ENCODE data around the gene MAPT. TPM values are rescaled to one million over a fixed set of nuclear protein-coding genes. Genes with fewer than 3 reads are reported as not detected.

Gene MAPT
- total and polyA plus RNA-seq, 4 experiments from 2014 or later, result 0.22 to 2.1 (median 1.1) TPM

DNA sequence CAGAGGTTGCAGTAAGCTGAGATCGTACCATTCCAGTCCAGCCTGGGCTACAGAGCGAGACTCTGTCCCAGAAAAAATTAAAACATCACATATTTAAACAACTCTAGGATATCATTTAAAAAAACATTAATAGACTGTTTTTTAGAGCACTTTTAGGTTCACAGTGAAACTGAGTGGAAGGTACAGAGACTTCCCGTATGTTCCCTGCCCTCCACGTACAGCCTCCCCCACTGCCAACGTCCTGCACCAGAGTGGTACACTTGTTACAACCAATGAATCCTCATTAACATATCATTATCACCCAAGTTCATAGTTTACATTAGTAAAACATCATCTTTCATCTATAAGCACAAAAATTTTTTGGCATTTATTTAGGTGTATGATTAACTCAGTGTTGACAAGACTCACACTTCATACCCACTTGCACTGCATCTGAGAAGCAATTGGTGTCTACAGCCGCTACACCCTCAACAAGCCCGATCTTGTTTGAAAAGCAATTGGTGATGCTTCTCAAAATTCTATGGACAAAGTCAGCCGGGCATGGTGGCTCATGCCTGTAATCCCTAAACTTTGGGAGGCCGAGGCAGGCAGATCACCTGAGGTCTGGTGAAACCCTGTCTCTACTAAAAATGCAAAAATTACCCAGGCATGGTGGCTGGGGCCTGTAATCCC, 64.8 kb downstream of the MAPT start:
- ChIA-PET POLR2A (ENCODE audit: partially characterized antibody) (no interaction called here), CTCF (ENCODE audit: partially characterized antibody) (no interaction called here)
- Mint-ChIP-seq H3K9me3 (no peaks in the 10 kb centered on the region), H3K36me3 (no peaks in the 10 kb centered on the region), H3K27me3 (no peaks in the 10 kb centered on the region), H3K4me3 (no peak overlapping the region), H3K27ac (no peak overlapping the region), H3K4me1 (no peaks in the 10 kb centered on the region)
- no peak overlapping the region for H3K27ac ChIP-seq (ENCODE audit: low read depth, low read length)
- H3K36me3 ChIP-seq (ENCODE audit: insufficient read depth, low read length), result no peaks in the 10 kb centered on the region
- no peaks in the 10 kb centered on the region for H3K4me1 ChIP-seq (ENCODE audit: insufficient read depth, low read length)
- no peaks in the 10 kb centered on the region for H3K9me3 ChIP-seq (ENCODE audit: control insufficient read depth in 1 of 2, low read length in 2 of 2)
- H3K4me3 ChIP-seq (ENCODE audit: low read length in 2 of 2), result no peak overlapping the region
- no peaks in the 10 kb centered on the region for H3K27me3 ChIP-seq (ENCODE audit: insufficient read depth, low read length)
- no peak for DNase-seq
- intact Hi-C loops (cut with micrococcal nuclease), result no loop called here

DNA sequence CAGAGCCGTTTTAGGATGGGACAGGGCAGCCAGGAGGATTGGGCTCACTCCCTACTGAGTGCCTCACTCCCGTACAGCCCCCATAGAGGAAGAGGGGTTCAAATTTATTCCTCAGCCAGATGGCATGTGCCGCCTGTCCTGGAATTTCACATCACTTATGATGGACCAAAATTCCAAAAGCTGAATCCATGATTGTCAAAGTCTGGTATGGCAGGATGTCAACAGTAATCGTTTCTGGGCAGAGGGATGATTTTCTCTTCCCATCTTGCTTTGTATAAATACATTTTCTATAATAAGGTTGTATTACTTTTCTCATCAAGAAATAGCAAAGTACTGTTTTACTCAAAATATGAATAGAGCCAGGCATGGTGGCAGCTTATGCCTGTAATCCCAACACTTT, 66.0 kb downstream of the MAPT start:
- intact Hi-C loops (cut with micrococcal nuclease), result no loop called here
- no peak overlapping the region for H3K27ac Mint-ChIP-seq
- POLR2A ChIA-PET (ENCODE audit: partially characterized antibody), result no interaction called here

DNA sequence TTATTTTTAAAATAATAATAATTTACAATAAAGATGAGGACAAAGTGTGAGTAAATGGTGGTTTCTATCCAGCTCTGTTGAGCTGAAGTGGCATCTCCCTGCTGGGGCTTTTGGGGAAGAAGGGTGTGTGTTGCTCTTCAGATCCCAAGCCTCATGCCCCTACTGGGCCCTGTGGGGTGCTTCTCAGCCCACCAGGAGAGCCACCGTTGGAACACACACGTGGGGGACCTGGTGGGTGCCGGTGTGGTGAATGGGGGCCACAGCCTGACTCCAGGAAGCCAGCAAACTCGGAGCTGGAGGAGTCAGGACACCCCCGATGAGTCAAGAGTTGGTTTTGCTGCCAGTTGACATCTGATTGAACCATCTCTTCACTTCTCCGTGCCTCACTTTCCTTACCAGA, 66.9 kb downstream of the MAPT start:
- H3K27ac Mint-ChIP-seq, result no peak overlapping the region
- Histone ChIP-seq H3K9me3 (ENCODE audit: control insufficient read depth in 1 of 2, low read length in 2 of 2) (no peaks in the 10 kb centered on the region), H3K27me3 (ENCODE audit: insufficient read depth, low read length) (no peaks in the 10 kb centered on the region), H3K27ac (ENCODE audit: low read depth, low read length) (no peak overlapping the region), H3K4me1 (ENCODE audit: insufficient read depth, low read length) (no peaks in the 10 kb centered on the region), H3K4me3 (ENCODE audit: low read length in 2 of 2) (no peak overlapping the region), H3K36me3 (ENCODE audit: insufficient read depth, low read length) (no peaks in the 10 kb centered on the region)
- no peak overlapping the region for H3K4me3 Mint-ChIP-seq
- no peaks in the 10 kb centered on the region for H3K4me1 Mint-ChIP-seq
- H3K9me3 Mint-ChIP-seq, result no peaks in the 10 kb centered on the region
- intact Hi-C loops (cut with micrococcal nuclease), result no loop called here
- no peak for DNase-seq
- CTCF ChIA-PET (ENCODE audit: partially characterized antibody), result no interaction called here
- POLR2A ChIA-PET (ENCODE audit: partially characterized antibody), result interaction anchor here (0.7 kb wide), 1 partner anchor 29 kb away, joined by 3 read pairs; no protein-coding TSS in a partner anchor
- H3K36me3 Mint-ChIP-seq, result no peaks in the 10 kb centered on the region
- peaks cover 0 to 6% of the 10 kb centered on the region in 2 donors for H3K27me3 Mint-ChIP-seq

More for the DNA sequence above, 66.0 kb downstream of the MAPT start:
- H3K9me3 Mint-ChIP-seq, result no peaks in the 10 kb centered on the region
- H3K4me3 Mint-ChIP-seq, result no peak overlapping the region
- Histone ChIP-seq H3K36me3 (ENCODE audit: insufficient read depth, low read length) (no peaks in the 10 kb centered on the region), H3K27me3 (ENCODE audit: insufficient read depth, low read length) (no peaks in the 10 kb centered on the region), H3K27ac (ENCODE audit: low read depth, low read length) (no peak overlapping the region), H3K9me3 (ENCODE audit: control insufficient read depth in 1 of 2, low read length in 2 of 2) (no peaks in the 10 kb centered on the region), H3K4me1 (ENCODE audit: insufficient read depth, low read length) (no peaks in the 10 kb centered on the region), H3K4me3 (ENCODE audit: low read length in 2 of 2) (no peak overlapping the region)
- H3K36me3 Mint-ChIP-seq, result no peaks in the 10 kb centered on the region
- H3K4me1 Mint-ChIP-seq, result no peaks in the 10 kb centered on the region
- CTCF ChIA-PET (ENCODE audit: partially characterized antibody), result no interaction called here
- no peak for DNase-seq
- no peaks in the 10 kb centered on the region for H3K27me3 Mint-ChIP-seq

DNA sequence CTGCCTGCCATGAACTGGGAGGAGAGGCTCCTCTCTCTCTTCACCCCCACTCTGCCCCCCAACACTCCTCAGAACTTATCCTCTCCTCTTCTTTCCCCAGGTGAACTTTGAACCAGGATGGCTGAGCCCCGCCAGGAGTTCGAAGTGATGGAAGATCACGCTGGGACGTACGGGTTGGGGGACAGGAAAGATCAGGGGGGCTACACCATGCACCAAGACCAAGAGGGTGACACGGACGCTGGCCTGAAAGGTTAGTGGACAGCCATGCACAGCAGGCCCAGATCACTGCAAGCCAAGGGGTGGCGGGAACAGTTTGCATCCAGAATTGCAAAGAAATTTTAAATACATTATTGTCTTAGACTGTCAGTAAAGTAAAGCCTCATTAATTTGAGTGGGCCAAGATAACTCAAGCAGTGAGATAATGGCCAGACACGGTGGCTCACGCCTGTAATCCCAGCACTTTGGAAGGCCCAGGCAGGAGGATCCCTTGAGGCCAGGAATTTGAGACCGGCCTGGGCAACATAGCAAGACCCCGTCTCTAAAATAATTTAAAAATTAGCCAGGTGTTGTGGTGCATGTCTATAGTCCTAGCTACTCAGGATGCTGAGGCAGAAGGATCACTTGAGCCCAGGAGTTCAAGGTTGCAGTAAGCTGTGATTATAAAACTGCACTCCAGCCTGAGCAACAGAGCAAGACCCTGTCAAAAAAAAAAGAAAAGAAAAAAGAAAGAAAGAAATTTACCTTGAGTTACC, 68.0 kb downstream of the MAPT start:
- Mint-ChIP-seq H3K27ac (peak overlapping the region in 1 of 7 donors; percentile 41), H3K9me3 (no peaks in the 10 kb centered on the region)
- intact Hi-C loops (cut with micrococcal nuclease), result no loop called here

DNA sequence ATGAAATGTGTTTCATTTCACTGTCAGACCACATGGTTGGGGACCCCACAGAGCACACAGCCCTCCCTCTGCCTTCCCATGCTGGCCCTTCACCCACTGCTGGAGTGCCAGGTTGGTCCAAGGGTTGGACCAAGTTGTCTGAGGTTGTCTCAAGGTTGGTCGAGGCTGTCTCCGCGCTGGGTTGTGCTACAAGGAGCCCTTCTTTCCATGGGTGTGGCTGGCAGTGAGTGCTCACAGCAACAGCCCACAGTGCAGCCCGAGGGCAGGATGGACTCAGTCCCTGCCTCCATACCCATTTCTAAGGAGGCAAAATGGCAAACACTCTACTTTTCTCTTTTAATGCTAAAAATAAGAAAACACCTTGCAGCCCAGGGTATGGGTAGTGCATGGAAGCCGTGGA, 68.9 kb downstream of the MAPT start:
- intact Hi-C loops (cut with micrococcal nuclease), result no loop called here
- Histone ChIP-seq H3K4me3 (ENCODE audit: low read length in 2 of 2) (no peak overlapping the region), H3K27me3 (ENCODE audit: insufficient read depth, low read length) (no peaks in the 10 kb centered on the region), H3K36me3 (ENCODE audit: insufficient read depth, low read length) (no peaks in the 10 kb centered on the region), H3K27ac (ENCODE audit: low read depth, low read length) (no peak overlapping the region), H3K4me1 (ENCODE audit: insufficient read depth, low read length) (no peaks in the 10 kb centered on the region), H3K9me3 (ENCODE audit: control insufficient read depth in 1 of 2, low read length in 2 of 2) (no peaks in the 10 kb centered on the region)
- Mint-ChIP-seq H3K9me3 (no peaks in the 10 kb centered on the region), H3K4me1 (no peaks in the 10 kb centered on the region), H3K27ac (no peak overlapping the region), H3K4me3 (no peak overlapping the region), H3K36me3 (peaks cover 0 to 2% of the 10 kb centered on the region in 2 donors), H3K27me3 (peaks cover 6 to 7% of the 10 kb centered on the region in 2 donors)
- CTCF ChIA-PET (ENCODE audit: partially characterized antibody), result no interaction called here
- POLR2A ChIA-PET (ENCODE audit: partially characterized antibody), result no interaction called here
- DNase-seq, result no peak

More for the DNA sequence above, 68.0 kb downstream of the MAPT start:
- Mint-ChIP-seq H3K4me3 (no peak overlapping the region), H3K27me3 (peaks cover 2 to 6% of the 10 kb centered on the region in 2 donors), H3K36me3 (no peaks in the 10 kb centered on the region), H3K4me1 (no peaks in the 10 kb centered on the region)
- Histone ChIP-seq H3K36me3 (ENCODE audit: insufficient read depth, low read length) (no peaks in the 10 kb centered on the region), H3K9me3 (ENCODE audit: control insufficient read depth in 1 of 2, low read length in 2 of 2) (no peaks in the 10 kb centered on the region), H3K4me1 (ENCODE audit: insufficient read depth, low read length) (no peaks in the 10 kb centered on the region), H3K4me3 (ENCODE audit: low read length in 2 of 2) (no peak overlapping the region), H3K27me3 (ENCODE audit: insufficient read depth, low read length) (no peaks in the 10 kb centered on the region), H3K27ac (ENCODE audit: low read depth, low read length) (no peak overlapping the region)
- no peak for DNase-seq
- ChIA-PET CTCF (ENCODE audit: partially characterized antibody) (no interaction called here), POLR2A (ENCODE audit: partially characterized antibody) (no interaction called here)

DNA sequence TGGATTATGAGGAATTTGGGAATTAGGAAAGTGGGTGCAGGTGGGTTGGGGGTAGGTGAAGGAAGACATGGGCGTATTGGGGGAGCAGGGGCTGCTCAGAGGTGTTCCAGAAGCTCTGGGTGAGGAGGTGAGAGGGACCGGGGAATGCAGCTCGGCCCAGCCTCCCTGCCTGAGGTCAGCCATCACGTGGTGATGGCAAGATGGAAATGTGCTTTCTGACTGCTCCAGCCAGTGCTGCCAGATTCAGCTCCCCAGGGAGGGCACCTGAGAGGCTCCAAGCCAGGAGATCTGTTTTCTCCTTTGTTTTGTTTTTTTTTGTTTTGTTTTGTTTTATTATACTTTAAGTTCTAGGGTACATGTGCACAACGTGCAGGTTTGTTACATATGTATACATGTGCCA, 69.5 kb downstream of the MAPT start:
- POLR2A ChIA-PET (ENCODE audit: partially characterized antibody), result no interaction called here
- Mint-ChIP-seq H3K27ac (no peak overlapping the region), H3K36me3 (peaks cover 0 to 2% of the 10 kb centered on the region in 2 donors), H3K4me3 (no peak overlapping the region), H3K27me3 (peaks cover 6 to 7% of the 10 kb centered on the region in 2 donors), H3K9me3 (no peaks in the 10 kb centered on the region), H3K4me1 (no peaks in the 10 kb centered on the region)
- Histone ChIP-seq H3K4me3 (ENCODE audit: low read length in 2 of 2) (no peak overlapping the region), H3K27ac (ENCODE audit: low read depth, low read length) (no peak overlapping the region), H3K9me3 (ENCODE audit: control insufficient read depth in 1 of 2, low read length in 2 of 2) (no peaks in the 10 kb centered on the region), H3K27me3 (ENCODE audit: insufficient read depth, low read length) (no peaks in the 10 kb centered on the region), H3K36me3 (ENCODE audit: insufficient read depth, low read length) (no peaks in the 10 kb centered on the region), H3K4me1 (ENCODE audit: insufficient read depth, low read length) (no peaks in the 10 kb centered on the region)
- DNase-seq, result no peak
- CTCF ChIA-PET (ENCODE audit: partially characterized antibody), result no interaction called here
- intact Hi-C loops (cut with micrococcal nuclease), result no loop called here

DNA sequence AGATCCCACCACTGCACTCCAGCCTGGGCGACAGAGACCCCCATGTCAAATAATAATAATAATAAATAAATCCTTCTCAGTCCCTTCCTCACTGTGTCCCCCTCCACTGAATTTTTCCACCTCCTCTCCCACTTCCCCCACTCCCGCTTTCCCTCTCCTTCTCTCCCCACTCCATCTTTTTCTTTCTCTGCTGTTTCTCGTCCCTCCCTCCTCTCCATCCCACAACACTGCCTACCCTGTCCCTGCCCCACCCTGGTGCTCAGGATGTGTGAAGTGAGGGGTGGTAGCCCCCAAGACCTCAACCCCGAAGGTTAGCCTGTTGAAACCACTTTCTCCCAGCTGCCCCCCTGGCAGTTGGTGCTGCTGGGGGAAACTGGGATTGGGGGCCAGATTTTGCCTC, 70.3 kb downstream of the MAPT start:
- no peak overlapping the region for H3K4me3 Mint-ChIP-seq
- DNase-seq, result no peak
- intact Hi-C loops (cut with micrococcal nuclease), result no loop called here
- H3K27ac Mint-ChIP-seq, result no peak overlapping the region
- H3K36me3 Mint-ChIP-seq, result peaks cover 2% of the 10 kb centered on the region in 2 donors
- Histone ChIP-seq H3K27ac (ENCODE audit: low read depth, low read length) (no peak overlapping the region), H3K4me1 (ENCODE audit: insufficient read depth, low read length) (no peaks in the 10 kb centered on the region), H3K9me3 (ENCODE audit: control insufficient read depth in 1 of 2, low read length in 2 of 2) (no peaks in the 10 kb centered on the region), H3K27me3 (ENCODE audit: insufficient read depth, low read length) (no peaks in the 10 kb centered on the region), H3K36me3 (ENCODE audit: insufficient read depth, low read length) (no peaks in the 10 kb centered on the region), H3K4me3 (ENCODE audit: low read length in 2 of 2) (no peak overlapping the region)
- peaks cover 0 to 2% (median 0%) of the 10 kb centered on the region in 8 donors for H3K9me3 Mint-ChIP-seq
- H3K27me3 Mint-ChIP-seq, result peaks cover 8 to 9% of the 10 kb centered on the region in 2 donors
- ChIA-PET CTCF (ENCODE audit: partially characterized antibody) (no interaction called here), POLR2A (ENCODE audit: partially characterized antibody) (no interaction called here)
- peaks cover 0 to 1% (median 0%) of the 10 kb centered on the region in 4 donors for H3K4me1 Mint-ChIP-seq
